GM12864 (cell line): ENCODE results near the gene GGNBP2.

ENCODE experiments used
- DNase-seq: peaks from one replicate; pipeline ENCODE4 v3.0.0-alpha.2; 2011; ENCODE audit warnings: low read depth
- H3K4me3 ChIP-seq: 2 replicates; pipeline ENCODE4 v1.5.1; 2011; ENCODE audit warnings: mild to moderate bottlenecking, low read depth, low read length, control low read depth
- CTCF ChIP-seq: IDR thresholded peaks from 2 replicates; pipeline ENCODE4 v1.5.1; 2011; ENCODE audit warnings: low read depth, mild to moderate bottlenecking, moderate library complexity, low read length, control low read depth, inconsistent platforms; ENCODE audit errors: missing control alignments

Gene GGNBP2

GRCh38 chr17:36594626-36595401, 50.1 kb downstream of the GGNBP2 start:
- H3K4me3 ChIP-seq: no peak overlapping the region
- no peak for TF ChIP-seq CTCF
- DNase-seq: no peak

GRCh38 chr17:36597226-36597625, 52.5 kb downstream of the GGNBP2 start:
- no peak for TF ChIP-seq CTCF

GRCh38 chr17:36597866-36598777, 53.4 kb downstream of the GGNBP2 start:
- no peak overlapping the region for H3K4me3 ChIP-seq
- no peak for TF ChIP-seq CTCF
- no peak for DNase-seq

More at GRCh38 chr17:36597226-36597625, 52.5 kb downstream of the GGNBP2 start:
- H3K4me3 ChIP-seq: no peak overlapping the region
- DNase-seq: no peak

GRCh38 chr17:36598951-36599401, 54.3 kb downstream of the GGNBP2 start:
- DNase-seq: no peak
- no peak overlapping the region for H3K4me3 ChIP-seq
- TF ChIP-seq CTCF: no peak

- no peak for DNase-seq
- no peak overlapping the region for H3K4me3 ChIP-seq
- TF ChIP-seq CTCF: no peak
These were observed 55.0 kb downstream of the GGNBP2 start for GRCh38 chr17:36599546-36600250.

GRCh38 chr17:36600465-36600864, 55.7 kb downstream of the GGNBP2 start:
- TF ChIP-seq CTCF: no peak
- DNase-seq: no peak
- H3K4me3 ChIP-seq: peak overlapping the region; percentile 93; the same call in 1 of the 2 replicates
